Suprapubic skin (tissue), 4 donors: ENCODE results near the gene SYNM.
"Not testable (repeated sequence)": the region's sequence is repeated elsewhere in the genome, so short reads cannot be mapped to it uniquely, and the experiment has no call there.

ENCODE experiments used
- CTCF ChIP-seq, 2 donors: fragments of 200-600 bp in 1 of 2; fragments of 450-650 bp in 1 of 2; sonication (generic) in 1 of 2; IDR thresholded peaks; one replicate each; pipeline ENCODE4 v1.5.1; 2016 to 2019; ENCODE audit warnings: antibody characterized with exemption in 2 of 2, mild to moderate bottlenecking in 1 of 2, moderate library complexity in 1 of 2
- EP300 ChIP-seq: sonication (generic); formaldehyde crosslinking; IDR thresholded peaks from one replicate; pipeline ENCODE4 v1.6.1; 2017; ENCODE audit warnings: antibody characterized with exemption
- POLR2A ChIP-seq, 2 donors: fragments of 450-650 bp; IDR thresholded peaks; one replicate each; pipeline ENCODE4 v1.6.1; 2017; ENCODE audit warnings: antibody characterized with exemption in 2 of 2, mild to moderate bottlenecking in 2 of 2, moderate library complexity in 2 of 2
- POLR2AphosphoS5 ChIP-seq, 3 donors: sonication (generic); formaldehyde crosslinking; IDR thresholded peaks; one replicate each; pipeline ENCODE4 v1.6.1; 2017; ENCODE audit warnings: antibody characterized with exemption in 3 of 3

DNA sequence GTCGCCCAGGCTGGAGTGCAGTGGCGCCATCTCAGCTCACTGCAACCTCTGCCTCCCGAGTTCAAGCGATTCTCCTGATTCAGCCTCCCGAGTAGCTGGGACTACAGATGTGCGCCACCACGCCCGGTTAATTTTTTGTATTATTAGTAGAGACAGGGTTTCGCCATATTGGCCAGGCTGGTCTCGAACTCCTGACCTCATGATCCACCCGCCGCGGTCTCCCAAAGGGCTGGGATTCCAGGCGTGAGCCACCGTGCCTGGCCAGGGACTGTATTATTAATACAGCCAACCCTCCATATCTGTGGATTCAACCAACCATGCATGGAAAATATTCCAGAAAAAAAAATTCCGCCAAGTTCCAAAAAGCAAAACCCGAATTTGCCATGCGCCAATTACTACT, 44.7 kb upstream of the SYNM start:
- not testable (repeated sequence) for TF ChIP-seq CTCF (IDR thresholded peaks at IDR 0.05); POLR2A (IDR thresholded peaks at IDR 0.05); POLR2AphosphoS5 (IDR thresholded peaks at IDR 0.05); EP300
